SK-N-SH (cell line): ENCODE data around the gene ZFYVE21. TPM values are rescaled to one million over a fixed set of nuclear protein-coding genes. Genes with fewer than 3 reads are reported as not detected.
A peak's percentile ranks its signal among the peaks of the same experiment; 100 is the strongest.

Source experiments
- CTCF ChIA-PET: fragments of 300-600, 350-600 bp; formaldehyde crosslinking; extraction: SDS; loops from one replicate; lab custom pipeline; 2021; lab: Yijun Ruan, JAX
- POLR2A ChIA-PET: fragments of 350-600 bp; sonication (Branson Sonifier 250); formaldehyde crosslinking; extraction: SDS; loops from one replicate; lab custom pipeline; 2020; ENCODE audit warnings: antibody characterized with exemption, inconsistent platforms; lab: Yijun Ruan, JAX
- DNase-seq: peaks from one replicate; pipeline ENCODE4 v3.0.0; 2012
- H2AFZ ChIP-seq: fragments of 200-600 bp; sonication (generic); 2 replicates; pipeline ENCODE4 v1.8.1; 2016; ENCODE audit warnings: antibody characterized with exemption, mild to moderate bottlenecking, low read depth
- H3F3A ChIP-seq: fragments of 200-600 bp; sonication (generic); replicated peaks from 2 replicates; pipeline ENCODE3; 2016; ENCODE audit warnings: antibody characterized with exemption, mild to moderate bottlenecking; ENCODE audit not compliant: insufficient read depth
- H3K27ac ChIP-seq, 2 experiments: fragments of 200-500 bp in 1 of 2; fragments of 200-600 bp in 1 of 2; sonication (Bioruptor generic) in 1 of 2; sonication (generic), shearing (Covaris generic) in 1 of 2; 2 replicates each; pipeline versions ENCODE4 v1.5.1 to v1.6.1; 2014 to 2016; ENCODE audit warnings: low read depth in 2 of 2, inconsistent platforms in 1 of 2, low read length in 1 of 2, mild to moderate bottlenecking in 1 of 2, mixed read lengths in 1 of 2
- H3K27me3 ChIP-seq: fragments of 200-600 bp; sonication (generic), shearing (Covaris generic); 2 replicates; pipeline ENCODE4 v1.6.1; 2016; ENCODE audit warnings: mixed run types; ENCODE audit not compliant: insufficient read depth
- H3K36me3 ChIP-seq, 2 experiments: fragments of 200-500 bp in 1 of 2; fragments of 200-600 bp in 1 of 2; sonication (Bioruptor generic) in 1 of 2; sonication (generic) in 1 of 2; replicated peaks in 1 of 2; 2 replicates each; pipeline versions ENCODE3 to v1.5.1; 2014 to 2016; ENCODE audit warnings: low read length in 1 of 2, mild to moderate bottlenecking in 1 of 2; ENCODE audit not compliant: insufficient read depth in 2 of 2, control insufficient read depth in 1 of 2
- H3K4me1 ChIP-seq, 2 experiments: fragments of 200-500 bp in 1 of 2; fragments of 200-600 bp in 1 of 2; sonication (Bioruptor generic) in 1 of 2; sonication (generic), shearing (Covaris generic) in 1 of 2; 2 replicates each; pipeline versions ENCODE4 v1.5.1 to v1.6.1; 2014 to 2016; ENCODE audit warnings: low read depth in 1 of 2, low read length in 1 of 2, mixed run types in 1 of 2; ENCODE audit not compliant: insufficient read depth in 2 of 2, control insufficient read depth in 1 of 2
- H3K4me2 ChIP-seq: fragments of 200-600 bp; sonication (generic), shearing (Covaris generic); 2 replicates; pipeline ENCODE4 v1.6.1; 2017; ENCODE audit warnings: mixed run types
- H3K4me3 ChIP-seq, 2 experiments: fragments of 200-500 bp in 1 of 2; fragments of 200-600 bp in 1 of 2; sonication (Bioruptor generic) in 1 of 2; sonication (generic), shearing (Covaris generic) in 1 of 2; 2 replicates each; pipeline versions ENCODE4 v1.5.1 to v1.8.1; 2014 to 2016; ENCODE audit warnings: low read depth in 2 of 2, inconsistent platforms in 1 of 2, low read length in 1 of 2, mild to moderate bottlenecking in 1 of 2, mixed read lengths in 1 of 2, moderate library complexity in 1 of 2
- H3K79me2 ChIP-seq: fragments of 200-600 bp; sonication (generic); 2 replicates; pipeline ENCODE4 v1.8.1; 2017; ENCODE audit warnings: mild to moderate bottlenecking; ENCODE audit not compliant: insufficient read depth
- H3K9ac ChIP-seq: fragments of 200-600 bp; sonication (generic); 2 replicates; pipeline ENCODE4 v1.6.1; 2017; ENCODE audit warnings: mixed run types
- H3K9me2 ChIP-seq: fragments of 200-600 bp; sonication (generic); 2 replicates; pipeline ENCODE4 v1.6.1; 2017; ENCODE audit warnings: mixed run types
- H3K9me3 ChIP-seq: fragments of 200-600 bp; sonication (generic); 2 replicates; pipeline ENCODE4 v1.6.1; 2017; ENCODE audit warnings: mixed run types, mild to moderate bottlenecking, moderate library complexity
- H4K20me1 ChIP-seq: fragments of 200-600 bp; sonication (generic); 2 replicates; pipeline ENCODE4 v1.6.1; 2017; ENCODE audit warnings: mild to moderate bottlenecking, mixed run types; ENCODE audit not compliant: insufficient read depth
- CTCF ChIP-seq: fragments of 200-600 bp; sonication (generic); IDR thresholded peaks from 2 replicates; pipeline ENCODE4 v1.6.1; 2017; ENCODE audit warnings: antibody characterized with exemption, mild to moderate bottlenecking, moderate library complexity
- EP300 ChIP-seq, 2 experiments: IDR thresholded peaks; 2 replicates each; pipeline versions ENCODE4 v1.4.0 to v1.6.1; 2012; ENCODE audit warnings: borderline replicate concordance in 1 of 2, low read depth in 1 of 2, low read length in 1 of 2
- FOXJ3 ChIP-seq: sonication (generic); formaldehyde crosslinking; IDR thresholded peaks from 2 replicates; pipeline ENCODE4 v1.5.1; 2020; ENCODE audit warnings: mild to moderate bottlenecking, missing genetic modification reagents
- FOXM1 ChIP-seq: IDR thresholded peaks from 2 replicates; pipeline ENCODE4 v1.4.0; 2012; ENCODE audit warnings: low read depth, mild to moderate bottlenecking
- GABPA ChIP-seq: IDR thresholded peaks from 2 replicates; pipeline ENCODE4 v1.4.0; 2012; ENCODE audit warnings: low read depth, mild to moderate bottlenecking
- JUND ChIP-seq: IDR thresholded peaks from 2 replicates; pipeline ENCODE4 v1.4.0; 2012
- NRF1 ChIP-seq: IDR thresholded peaks from 2 replicates; pipeline ENCODE4 v1.6.1; 2012; ENCODE audit warnings: low read depth, mild to moderate bottlenecking, low read length
- POLR2AphosphoS5 ChIP-seq: IDR thresholded peaks from 2 replicates; pipeline ENCODE4 v1.6.1; 2012; ENCODE audit warnings: low read depth, low read length
- REST ChIP-seq: IDR thresholded peaks from 2 replicates; pipeline ENCODE4 v1.6.1; 2012; ENCODE audit warnings: mild to moderate bottlenecking, low read depth, low read length, moderate library complexity
- RFX5 ChIP-seq: IDR thresholded peaks from 2 replicates; pipeline ENCODE4 v1.6.1; 2012; ENCODE audit warnings: mild to moderate bottlenecking, improper control_type of control experiment, low read length
- RXRA ChIP-seq: IDR thresholded peaks from 2 replicates; pipeline ENCODE4 v1.4.0; 2012; ENCODE audit warnings: low read depth, mild to moderate bottlenecking, borderline replicate concordance
- SIN3A ChIP-seq: IDR thresholded peaks from 2 replicates; pipeline ENCODE4 v1.6.1; 2012; ENCODE audit warnings: low read depth, mild to moderate bottlenecking, low read length, moderate library complexity, borderline replicate concordance
- TAF1 ChIP-seq: IDR thresholded peaks from 2 replicates; pipeline ENCODE4 v1.6.1; 2012; ENCODE audit warnings: low read depth, mild to moderate bottlenecking, low read length, moderate library complexity, borderline replicate concordance
- TCF12 ChIP-seq: IDR thresholded peaks from 2 replicates; pipeline ENCODE4 v1.4.0; 2012
- TEAD4 ChIP-seq: IDR thresholded peaks from 2 replicates; pipeline ENCODE4 v1.4.0; 2012; ENCODE audit warnings: mild to moderate bottlenecking, borderline replicate concordance; ENCODE audit not compliant: insufficient read depth
- USF1 ChIP-seq: IDR thresholded peaks from 2 replicates; pipeline ENCODE4 v1.4.0; 2012; ENCODE audit warnings: low read depth, borderline replicate concordance
- YY1 ChIP-seq: IDR thresholded peaks from 2 replicates; pipeline ENCODE4 v1.4.0; 2012; ENCODE audit warnings: low read depth, mild to moderate bottlenecking
- WGBS: methylation state at CpG from one replicate; pipeline ENCODE4 v1.1.6; 2017; ENCODE audit warnings: low lambda C conversion rate; 5-methylcytosine and 5-hydroxymethylcytosine counted together
- polyA plus RNA-seq, 3 experiments: library from polyadenylated mRNA; depleted of rRNA; stranded (reverse); fragments of >200 nt; gene quantifications; 2 replicates each; pipeline ENCODE4 v1.2.3, GENCODE V29; 2012
- TF ChIP-seq, protein P1 (sequence below): IDR thresholded peaks from 2 replicates; pipeline ENCODE4 v1.4.0; 2012; ENCODE audit warnings: low read depth, borderline replicate concordance
- TF ChIP-seq, protein P2 (sequence below): IDR thresholded peaks from 2 replicates; pipeline ENCODE4; 2012
- TF ChIP-seq, protein P3 (sequence below): fragments of 150-350 bp; IDR thresholded peaks from 2 replicates; pipeline ENCODE4 v1.6.1; 2016; ENCODE audit warnings: mild to moderate bottlenecking, low read depth, low read length

The ZFYVE21 gene
- polyA plus RNA-seq (2012; rRNA removed): 82.1 and 85.3 TPM in 2 replicates
- 71.0 and 86.0 TPM in 2 replicates for polyA plus RNA-seq (2012; cell fraction: cytosol; rRNA removed)
- 71.2 and 81.9 TPM in 2 replicates for polyA plus RNA-seq (2012; cell fraction: nucleus; rRNA removed)

DNA sequence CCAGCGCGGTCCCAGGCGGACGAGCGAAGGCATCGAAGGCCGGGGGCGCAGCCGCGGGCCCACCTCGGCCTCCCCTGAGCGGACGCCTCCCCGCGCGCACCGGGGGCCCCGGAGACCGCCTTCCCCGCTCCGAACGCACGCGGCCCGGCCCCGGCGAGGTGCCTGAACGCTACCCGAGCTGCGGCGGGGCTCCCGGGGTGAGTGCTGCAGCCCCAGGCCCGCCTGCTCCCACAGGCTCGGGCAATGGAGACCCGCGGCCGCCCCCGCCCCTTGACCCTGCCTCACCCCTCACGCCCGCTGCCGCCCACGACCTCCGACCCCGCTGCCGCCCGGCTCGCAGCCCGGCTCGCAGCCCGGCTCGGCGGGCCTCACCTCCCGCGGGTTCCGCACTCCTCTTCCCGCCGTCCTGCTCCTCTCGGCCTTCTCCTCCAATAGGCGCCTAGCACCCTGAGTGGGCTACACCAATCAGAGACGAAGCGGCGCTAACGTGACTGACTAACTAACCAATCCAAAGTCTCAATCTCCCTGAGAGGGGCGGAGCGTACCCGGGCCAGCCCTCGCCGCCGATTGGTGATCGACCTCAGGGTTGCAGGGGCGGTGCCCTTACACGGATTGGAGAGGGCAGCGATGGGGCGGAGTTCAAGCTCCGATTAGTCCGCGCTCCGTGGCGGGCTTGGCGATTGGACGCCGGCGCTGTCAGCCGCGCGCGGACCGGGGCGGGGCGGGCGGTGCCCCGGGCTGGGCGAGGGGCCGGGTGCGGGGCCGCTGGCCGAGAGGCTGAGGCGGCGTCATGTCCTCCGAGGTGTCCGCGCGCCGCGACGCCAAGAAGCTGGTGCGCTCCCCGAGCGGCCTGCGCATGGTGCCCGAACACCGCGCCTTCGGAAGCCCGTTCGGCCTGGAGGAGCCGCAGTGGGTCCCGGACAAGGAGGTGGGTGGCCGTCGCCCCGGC is at the start of gene ZFYVE21, which contains the start of gene XRCC3:
TSS of gene ZFYVE21 (plus strand) at position 759 of the 949 bp plus-strand sequence. CDS start at position 791, 32 bp downstream.
TSS of gene XRCC3 (minus strand) at position 400 of the 949 bp plus-strand sequence. CDS start 4,364 bp downstream, outside the sequence.
- peaks cover 65% of the 10 kb centered on the region for H3K79me2 ChIP-seq
- TF ChIP-seq POLR2AphosphoS5 (no peak), REST (no peak), USF1 (peak; percentile 75; the same call in 1 of the 2 replicates), EP300 (IDR thresholded peaks at IDR 0.05; ENCODE audit: borderline replicate concordance in 1 of 2, low read depth in 1 of 2, low read length in 1 of 2) (no peak), SIN3A (peak; percentile 21; the same call in 1 of the 2 replicates), TAF1 (peak; percentile 20; the same call in 1 of the 2 replicates), CTCF (no peak), TCF12 (no peak), FOXM1 (no peak), TEAD4 (no peak), NRF1 (no peak), GABPA (0 out of 2 replicates have a peak, but pooled peaks have one; percentile 19), RFX5 (peak; percentile 72; the same call in 1 of the 2 replicates), JUND (no peak), RXRA (no peak), FOXJ3 (CRISPR knock-in tag) (no peak), YY1 (no peak)
- TF ChIP-seq, protein P1, sequence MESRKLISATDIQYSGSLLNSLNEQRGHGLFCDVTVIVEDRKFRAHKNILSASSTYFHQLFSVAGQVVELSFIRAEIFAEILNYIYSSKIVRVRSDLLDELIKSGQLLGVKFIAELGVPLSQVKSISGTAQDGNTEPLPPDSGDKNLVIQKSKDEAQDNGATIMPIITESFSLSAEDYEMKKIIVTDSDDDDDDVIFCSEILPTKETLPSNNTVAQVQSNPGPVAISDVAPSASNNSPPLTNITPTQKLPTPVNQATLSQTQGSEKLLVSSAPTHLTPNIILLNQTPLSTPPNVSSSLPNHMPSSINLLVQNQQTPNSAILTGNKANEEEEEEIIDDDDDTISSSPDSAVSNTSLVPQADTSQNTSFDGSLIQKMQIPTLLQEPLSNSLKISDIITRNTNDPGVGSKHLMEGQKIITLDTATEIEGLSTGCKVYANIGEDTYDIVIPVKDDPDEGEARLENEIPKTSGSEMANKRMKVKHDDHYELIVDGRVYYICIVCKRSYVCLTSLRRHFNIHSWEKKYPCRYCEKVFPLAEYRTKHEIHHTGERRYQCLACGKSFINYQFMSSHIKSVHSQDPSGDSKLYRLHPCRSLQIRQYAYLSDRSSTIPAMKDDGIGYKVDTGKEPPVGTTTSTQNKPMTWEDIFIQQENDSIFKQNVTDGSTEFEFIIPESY: no peak
- TF ChIP-seq, protein P2, sequence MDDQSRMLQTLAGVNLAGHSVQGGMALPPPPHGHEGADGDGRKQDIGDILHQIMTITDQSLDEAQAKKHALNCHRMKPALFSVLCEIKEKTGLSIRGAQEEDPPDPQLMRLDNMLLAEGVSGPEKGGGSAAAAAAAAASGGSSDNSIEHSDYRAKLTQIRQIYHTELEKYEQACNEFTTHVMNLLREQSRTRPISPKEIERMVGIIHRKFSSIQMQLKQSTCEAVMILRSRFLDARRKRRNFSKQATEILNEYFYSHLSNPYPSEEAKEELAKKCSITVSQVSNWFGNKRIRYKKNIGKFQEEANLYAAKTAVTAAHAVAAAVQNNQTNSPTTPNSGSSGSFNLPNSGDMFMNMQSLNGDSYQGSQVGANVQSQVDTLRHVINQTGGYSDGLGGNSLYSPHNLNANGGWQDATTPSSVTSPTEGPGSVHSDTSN: peak; percentile 96
- TF ChIP-seq, protein P3, sequence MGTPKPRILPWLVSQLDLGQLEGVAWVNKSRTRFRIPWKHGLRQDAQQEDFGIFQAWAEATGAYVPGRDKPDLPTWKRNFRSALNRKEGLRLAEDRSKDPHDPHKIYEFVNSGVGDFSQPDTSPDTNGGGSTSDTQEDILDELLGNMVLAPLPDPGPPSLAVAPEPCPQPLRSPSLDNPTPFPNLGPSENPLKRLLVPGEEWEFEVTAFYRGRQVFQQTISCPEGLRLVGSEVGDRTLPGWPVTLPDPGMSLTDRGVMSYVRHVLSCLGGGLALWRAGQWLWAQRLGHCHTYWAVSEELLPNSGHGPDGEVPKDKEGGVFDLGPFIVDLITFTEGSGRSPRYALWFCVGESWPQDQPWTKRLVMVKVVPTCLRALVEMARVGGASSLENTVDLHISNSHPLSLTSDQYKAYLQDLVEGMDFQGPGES: peak; percentile 97

More for the DNA sequence above, at the start of gene ZFYVE21, which contains the start of gene XRCC3:
- WGBS: 7% methylated on average over 29 of the region's 121 CpGs
- DNase-seq: peak; percentile 100
- H3F3A ChIP-seq: no peaks in the 10 kb centered on the region
- ChIA-PET CTCF (interaction anchor here (0.7 kb wide), 1 partner anchor 706 kb away, joined by 3 read pairs; no protein-coding TSS in a partner anchor), POLR2A (interaction anchor here (0.6 to 1.0 kb wide), 2 partner anchors 19 to 1077 kb away, joined by 4 to 5 read pairs; no protein-coding TSS in a partner anchor)
- peak within 1 kb of the TSS; percentile 81 for H3K9ac ChIP-seq
- no peaks in the 10 kb centered on the region for H3K27me3 ChIP-seq
- H3K4me1 ChIP-seq: peaks cover 11 to 39% of the 10 kb centered on the region in 2 experiments; a peak in 2 of 4 replicates
- H3K4me3 ChIP-seq: peak within 1 kb of the TSS; percentile 69 to 76
- no peaks in the 10 kb centered on the region for H3K9me3 ChIP-seq
- peaks cover 21% of the 10 kb centered on the region; the same call in 1 of the 2 replicates for H4K20me1 ChIP-seq
- no peaks in the 10 kb centered on the region for H3K36me3 ChIP-seq
- peak within 1 kb of the TSS; percentile 57; the same call in 1 of the 2 replicates for H2AFZ ChIP-seq
- peak within 1 kb of the TSS; percentile 44 to 55 for H3K27ac ChIP-seq
- no peaks in the 10 kb centered on the region for H3K9me2 ChIP-seq
- peak within 1 kb of the TSS; percentile 98 for H3K4me2 ChIP-seq
